M059J (cell line): ENCODE measurements around the gene ZNF785. TPM values are rescaled to one million over a fixed set of nuclear protein-coding genes. Genes with fewer than 3 reads are reported as not detected.
A peak's percentile ranks its signal among the peaks of the same experiment; 100 is the strongest.
"Not testable (repeated sequence)": the region's sequence is repeated elsewhere in the genome, so short reads cannot be mapped to it uniquely, and the experiment has no call there.

Experiments used
- DNase-seq: peaks from one replicate; pipeline ENCODE4 v3.0.0-alpha.2; 2012; ENCODE audit warnings: low read depth
- total RNA-seq: library from RNA; depleted of rRNA; stranded (reverse); fragments of >200 nt; shearing (Covaris generic); gene quantifications from 2 replicates; pipeline ENCODE4 v1.2.3, GENCODE V29; 2014

ZNF785 gene
- total RNA-seq, 1 experiment from 2014 or later = 6.3 TPM

GRCh38 chr16:30565984-30566383 is 19.5 kb downstream of the ZNF785 start:
- DNase-seq = no peak

DNA sequence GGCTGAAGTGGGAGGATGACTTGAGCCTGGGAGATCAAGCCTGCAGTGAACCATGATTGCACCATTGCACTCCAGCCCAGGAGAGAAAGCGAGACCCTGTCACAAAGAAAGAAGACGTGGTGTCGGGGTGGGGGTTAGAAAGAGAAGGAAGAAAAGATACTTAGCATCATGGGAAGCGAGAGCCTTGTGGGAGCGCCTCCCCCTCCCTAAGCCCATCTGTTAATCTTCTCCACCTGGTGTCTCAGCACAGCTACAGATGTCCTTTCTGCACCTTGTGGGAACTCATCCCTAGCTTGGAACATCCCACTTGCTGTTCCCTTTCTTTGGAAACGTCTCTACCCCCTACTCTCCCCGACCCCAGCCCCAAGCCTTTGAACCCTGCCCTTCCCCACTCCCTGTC is 20.0 kb downstream of the ZNF785 start:
- no peak for DNase-seq

GRCh38 chr16:30562021-30562420 is 23.5 kb downstream of the ZNF785 start:
- no peak for DNase-seq

- DNase-seq = no peak
Measured at GRCh38 chr16:30561089-30561816, 24.2 kb downstream of the ZNF785 start.

GRCh38 chr16:30559690-30560089 is 25.8 kb downstream of the ZNF785 start:
- DNase-seq = no peak

DNA sequence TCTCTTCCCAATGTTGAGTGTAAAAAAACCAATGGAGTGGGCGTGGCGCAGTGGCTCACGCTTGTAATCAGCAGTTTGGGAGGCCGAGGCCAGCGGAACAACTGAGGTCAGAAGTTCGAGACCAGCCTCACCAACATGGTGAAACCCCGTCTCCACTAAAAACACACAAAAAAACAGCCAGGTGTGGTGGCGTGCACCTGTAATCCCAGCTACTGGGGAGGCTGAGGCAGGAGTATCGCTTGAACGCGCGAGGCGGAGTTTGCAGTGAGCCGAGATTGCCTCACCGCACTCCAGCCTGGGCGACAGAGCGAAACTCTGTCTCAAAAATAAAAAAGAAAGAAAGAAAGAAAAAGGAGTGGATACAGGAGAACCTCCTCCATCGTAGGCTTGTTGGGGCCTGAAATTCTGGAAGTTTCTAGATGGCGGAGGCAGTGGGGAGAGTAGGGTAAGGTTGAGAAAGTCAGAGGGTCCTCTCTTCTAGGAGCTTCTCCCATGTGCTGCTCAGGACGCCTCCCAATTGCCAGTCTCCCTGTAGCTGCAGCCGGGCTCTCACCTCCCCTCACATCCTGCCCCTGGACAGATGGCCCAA is 26.6 kb downstream of the ZNF785 start:
- DNase-seq = no peak

DNA sequence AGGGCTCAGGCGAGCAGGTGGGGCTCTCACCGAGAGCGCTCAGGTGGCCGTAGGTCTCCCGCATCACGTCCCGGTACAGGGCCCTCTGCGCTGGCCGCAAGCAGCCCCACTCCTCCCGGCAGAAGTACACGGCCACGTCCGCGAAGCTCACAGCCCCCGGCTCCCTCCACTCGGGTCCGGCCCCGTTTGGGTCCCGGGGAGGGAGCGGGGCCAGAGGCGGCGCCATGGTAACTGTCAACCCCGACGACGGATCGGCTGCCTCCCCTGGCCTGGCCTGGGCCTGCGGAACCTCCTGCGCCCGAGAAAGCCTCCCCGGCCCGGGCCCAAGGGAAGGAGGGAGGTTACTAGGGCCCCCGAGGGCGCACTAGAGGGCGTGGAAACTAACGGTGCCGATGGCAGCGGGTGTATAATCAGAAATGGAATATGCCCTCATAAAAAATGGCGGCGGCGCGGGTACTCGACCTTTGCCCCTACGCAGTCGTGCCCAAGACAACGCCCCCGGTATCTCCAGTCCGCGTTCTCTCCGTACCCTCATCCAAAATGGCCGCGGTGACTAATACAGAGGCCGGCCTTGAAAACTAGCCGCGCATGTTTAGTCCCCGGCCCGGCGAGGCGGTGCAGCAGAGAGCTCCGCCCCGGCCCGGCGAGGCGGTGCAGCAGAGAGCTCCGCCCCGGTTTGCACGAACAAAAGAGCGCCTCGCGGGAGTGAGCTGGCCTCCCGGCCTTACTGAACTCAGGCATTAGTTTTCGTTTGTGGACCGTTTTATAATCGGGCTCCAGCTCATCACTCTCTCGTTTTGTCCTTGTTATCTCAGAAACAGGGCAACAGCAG is 27.3 kb downstream of the ZNF785 start, which contains the start of gene ZNF764:
Gene ZNF764 (minus strand): TSS at position 418 of the 832 bp plus-strand sequence. CDS start 192 bp downstream, at position 226.
- DNase-seq = peak; percentile 99

- DNase-seq = no peak
Measured at GRCh38 chr16:30557707-30557956, 27.9 kb downstream of the ZNF785 start.

DNA sequence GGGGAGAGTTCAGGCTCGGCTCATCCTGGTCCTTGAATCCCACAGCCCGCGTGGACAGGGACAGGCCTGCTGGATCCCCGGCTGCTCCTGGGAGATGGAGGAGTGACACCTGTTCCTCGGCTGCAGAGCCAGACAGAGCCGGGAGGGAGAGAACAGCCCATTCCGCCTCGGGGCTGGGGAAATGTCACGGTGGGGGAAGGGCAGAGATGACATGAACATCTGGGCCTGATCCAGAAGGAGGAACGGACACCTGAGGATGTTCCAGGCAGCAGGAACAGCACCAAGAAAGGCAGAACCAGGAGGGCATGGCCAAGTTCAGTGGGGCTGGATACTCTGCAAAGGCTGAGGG is 29.4 kb downstream of the ZNF785 start:
- DNase-seq = no peak

GRCh38 chr16:30555315-30556124 is 30.0 kb downstream of the ZNF785 start:
- no peak for DNase-seq

GRCh38 chr16:30554557-30555314 is 30.8 kb downstream of the ZNF785 start:
- DNase-seq = no peak

DNA sequence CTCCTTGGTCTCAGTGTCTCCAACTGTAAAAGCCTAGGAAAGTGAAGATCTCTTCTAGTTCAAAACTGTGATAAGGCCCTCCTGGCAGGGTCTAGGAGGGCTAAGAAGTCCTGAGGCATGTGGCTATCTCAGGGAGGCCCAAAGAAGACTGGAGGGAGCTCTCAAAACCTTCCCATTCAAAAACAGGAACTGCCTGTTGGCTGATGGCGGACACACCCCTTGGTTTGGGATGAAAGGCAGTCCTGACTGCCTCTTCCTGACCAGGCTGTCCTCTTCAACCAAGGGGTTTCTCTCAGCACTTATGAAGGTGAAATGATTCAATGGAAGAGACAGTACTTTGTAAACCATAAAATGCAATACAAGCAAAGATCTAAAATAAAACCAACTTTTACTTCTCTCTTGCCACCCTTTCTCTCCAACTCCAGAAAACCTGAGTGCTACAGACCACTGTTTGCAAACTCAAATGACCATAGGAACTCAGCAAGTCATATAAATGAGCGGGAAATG is 32.1 kb downstream of the ZNF785 start:
- DNase-seq = no peak

DNA sequence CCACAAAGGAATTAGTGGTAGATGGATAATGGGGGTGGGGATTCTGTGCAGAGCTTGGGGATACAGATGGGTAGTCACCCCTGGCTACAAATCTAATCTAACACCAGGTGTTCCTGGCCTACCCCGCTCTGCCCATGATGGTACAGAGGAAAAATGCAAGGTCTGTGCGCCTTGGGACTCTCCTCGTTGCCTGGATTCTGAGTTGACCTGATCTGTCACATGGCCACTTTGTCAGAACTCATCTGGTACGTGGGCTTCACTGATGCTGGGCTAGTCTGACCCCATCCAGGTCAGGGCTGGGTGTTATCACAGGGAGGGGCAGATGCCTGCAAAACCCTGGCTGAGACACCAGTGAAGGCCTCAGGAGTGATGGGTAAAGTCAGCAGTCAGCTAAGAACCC is 32.5 kb downstream of the ZNF785 start:
- no peak for DNase-seq

DNA sequence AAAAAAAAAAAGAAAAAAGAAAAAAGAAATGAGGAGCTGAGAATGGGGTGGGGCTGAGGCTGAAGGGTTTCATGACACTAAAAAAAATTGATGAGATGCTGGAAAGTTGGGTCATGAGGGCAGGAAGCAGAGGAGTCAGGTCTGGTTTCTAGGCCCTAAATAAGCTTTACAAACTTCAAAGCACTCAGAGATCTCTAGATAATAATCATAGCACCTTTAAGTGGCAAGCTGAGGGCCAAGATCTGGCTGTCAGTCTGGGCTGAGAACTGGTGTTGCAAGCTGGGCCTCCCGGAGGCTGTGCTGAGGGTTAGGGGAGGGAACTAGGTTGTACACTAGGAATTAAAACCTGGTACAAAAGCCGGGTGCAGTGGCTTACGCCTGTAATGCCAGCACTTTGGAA is 33.7 kb downstream of the ZNF785 start:
- no peak for DNase-seq

DNA sequence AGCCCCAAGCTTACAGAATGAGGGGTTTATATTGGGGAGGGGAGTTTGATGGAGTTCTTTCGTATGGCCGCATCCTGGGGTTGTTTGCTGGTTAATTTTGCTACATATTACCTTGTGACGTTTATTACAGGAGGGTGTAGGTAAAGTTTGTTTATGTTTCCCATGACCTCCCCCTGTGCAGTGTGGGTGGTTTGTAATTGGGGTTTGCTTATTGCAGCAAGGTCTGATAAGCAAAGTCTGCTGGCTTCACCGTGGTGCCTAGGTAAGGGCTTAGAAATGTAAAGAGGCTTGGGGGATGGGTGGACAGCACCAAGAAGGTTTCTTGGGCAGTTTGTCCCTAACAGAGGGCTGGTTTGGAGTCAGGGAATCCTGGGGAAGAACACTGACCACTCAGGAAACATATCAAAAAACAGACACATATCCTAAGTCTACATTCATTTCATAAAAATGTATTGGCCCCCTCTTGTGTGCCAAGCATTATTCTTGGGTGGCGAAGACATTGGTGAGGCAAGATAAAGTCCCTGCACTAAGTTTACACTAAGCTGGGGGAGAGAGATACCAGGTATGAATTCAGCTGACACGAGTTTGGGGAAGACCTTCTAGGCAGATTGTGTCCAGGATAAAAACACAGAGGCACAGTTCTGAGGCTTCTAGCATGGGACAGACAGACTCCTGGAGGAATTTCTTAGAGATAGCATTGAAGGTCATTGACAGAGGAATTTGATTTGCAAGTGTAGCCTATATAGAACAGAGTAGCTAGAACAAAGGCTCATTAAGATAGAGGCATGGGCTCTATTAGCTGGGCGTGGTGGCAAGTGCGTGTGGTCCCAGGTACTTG is 36.9 kb downstream of the ZNF785 start:
- no peak for DNase-seq

GRCh38 chr16:30546115-30546514 is 39.4 kb downstream of the ZNF785 start:
- DNase-seq = no peak

- no peak for DNase-seq
Measured at GRCh38 chr16:30543067-30543466, 42.4 kb downstream of the ZNF785 start.

DNA sequence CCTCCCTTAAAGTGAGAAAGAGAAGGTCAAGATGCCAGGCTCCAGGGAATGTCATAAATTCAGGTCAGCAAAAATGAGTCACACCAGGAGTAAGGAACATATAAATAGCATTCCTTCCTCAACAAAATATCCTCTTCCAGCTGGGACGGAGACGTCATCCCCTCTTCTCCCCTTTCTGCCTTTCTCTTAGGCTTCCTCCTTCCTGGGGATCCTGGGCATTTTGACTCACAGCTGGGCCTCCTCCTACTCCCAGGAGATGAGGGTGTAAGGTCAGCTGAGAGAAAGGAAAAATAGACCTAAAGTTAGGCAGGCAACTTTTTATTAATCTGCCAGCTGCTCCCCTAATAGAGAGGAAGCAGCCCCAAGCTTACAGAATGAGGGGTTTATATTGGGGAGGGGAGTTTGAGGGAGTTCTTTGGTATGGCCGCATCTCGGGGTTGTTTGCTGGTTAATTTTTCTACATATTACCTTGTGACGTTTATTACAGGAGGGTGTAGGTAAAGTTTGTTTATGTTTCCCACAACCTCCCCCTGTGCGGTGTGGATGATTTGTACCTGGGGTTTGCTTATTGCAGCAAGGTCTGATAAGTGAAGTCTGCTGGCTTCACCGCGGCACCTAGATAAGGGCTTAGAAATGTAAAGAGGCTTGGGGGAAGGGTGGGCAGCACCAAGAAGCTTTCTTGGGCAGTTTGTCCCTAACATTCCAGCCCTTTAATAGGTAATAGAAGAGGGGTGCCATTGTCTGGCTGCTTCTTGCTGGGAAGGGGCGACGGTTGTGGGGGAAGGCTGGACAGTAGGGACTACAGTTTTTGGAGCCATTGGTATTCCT is 43.8 kb downstream of the ZNF785 start:
- DNase-seq = peak; percentile 62

GRCh38 chr16:30540916-30541464 is 44.5 kb downstream of the ZNF785 start:
- not testable (repeated sequence) for DNase-seq
